Measurements from ENCODE around the gene XXYLT1.

The XXYLT1 gene

GRCh38 chr3:195129644-195130492 lies 141.1 kb downstream of the XXYLT1 start:
- DNase-seq (ENCODE audit: low read depth in 2 of 2) = no peak

- DNase-seq (ENCODE audit: low read depth in 2 of 2) = no peak
These were observed 141.8 kb downstream of the XXYLT1 start for GRCh38 chr3:195129072-195129643.

GRCh38 chr3:195128255-195129071 lies 142.5 kb downstream of the XXYLT1 start:
- no peak for DNase-seq (ENCODE audit: low read depth in 2 of 2)

GRCh38 chr3:195126056-195126605 lies 144.8 kb downstream of the XXYLT1 start:
- no peak for DNase-seq (ENCODE audit: low read depth in 2 of 2)

- DNase-seq (ENCODE audit: low read depth in 2 of 2) = no peak
These were observed 145.3 kb downstream of the XXYLT1 start for GRCh38 chr3:195125646-195126045.

- DNase-seq (ENCODE audit: low read depth in 2 of 2) = no peak
These were observed 146.5 kb downstream of the XXYLT1 start for GRCh38 chr3:195124378-195124992.

- no peak for DNase-seq (ENCODE audit: low read depth in 2 of 2)
These were observed 147.7 kb downstream of the XXYLT1 start for GRCh38 chr3:195123281-195123691.

GRCh38 chr3:195122261-195122660 lies 148.7 kb downstream of the XXYLT1 start:
- DNase-seq (ENCODE audit: low read depth in 2 of 2) = no peak

- no peak for DNase-seq (ENCODE audit: low read depth in 2 of 2)
These were observed 150.7 kb downstream of the XXYLT1 start for GRCh38 chr3:195120267-195120601.

GRCh38 chr3:195119461-195120266 lies 151.3 kb downstream of the XXYLT1 start:
- DNase-seq (ENCODE audit: low read depth in 2 of 2) = no peak

GRCh38 chr3:195118671-195119070 lies 152.3 kb downstream of the XXYLT1 start:
- DNase-seq (ENCODE audit: low read depth in 2 of 2) = no peak

GRCh38 chr3:195117978-195118581 lies 152.9 kb downstream of the XXYLT1 start:
- no peak for DNase-seq (ENCODE audit: low read depth in 2 of 2)

GRCh38 chr3:195116407-195117185 lies 154.4 kb downstream of the XXYLT1 start:
- no peak for DNase-seq (ENCODE audit: low read depth in 2 of 2)

- DNase-seq (ENCODE audit: low read depth in 2 of 2) = no peak
These were observed 155.2 kb downstream of the XXYLT1 start for GRCh38 chr3:195115600-195116406.

GRCh38 chr3:195114786-195115599 lies 156.0 kb downstream of the XXYLT1 start:
- DNase-seq (ENCODE audit: low read depth in 2 of 2) = no peak

GRCh38 chr3:195113536-195114425 lies 157.2 kb downstream of the XXYLT1 start:
- no peak for DNase-seq (ENCODE audit: low read depth in 2 of 2)

GRCh38 chr3:195113048-195113447 lies 157.9 kb downstream of the XXYLT1 start:
- DNase-seq (ENCODE audit: low read depth in 2 of 2) = no peak

Measured in stimulated activated CD8-positive, alpha-beta memory T cell treated with anti-CD3 and anti-CD28 coated beads, Interleukin-7, amount 100 ng/mL, for 4 hours (primary cell).